HUDEP-2 (cell line): ENCODE measurements around the gene SIX2.

Experiments used
- DNase-seq, 76 experiments: peaks; one replicate each; lab custom pipeline; 2025; ENCODE audit not compliant: unreplicated experiment in 76 of 76; lab: John Stamatoyannopoulos, UW

Gene SIX2

DNA sequence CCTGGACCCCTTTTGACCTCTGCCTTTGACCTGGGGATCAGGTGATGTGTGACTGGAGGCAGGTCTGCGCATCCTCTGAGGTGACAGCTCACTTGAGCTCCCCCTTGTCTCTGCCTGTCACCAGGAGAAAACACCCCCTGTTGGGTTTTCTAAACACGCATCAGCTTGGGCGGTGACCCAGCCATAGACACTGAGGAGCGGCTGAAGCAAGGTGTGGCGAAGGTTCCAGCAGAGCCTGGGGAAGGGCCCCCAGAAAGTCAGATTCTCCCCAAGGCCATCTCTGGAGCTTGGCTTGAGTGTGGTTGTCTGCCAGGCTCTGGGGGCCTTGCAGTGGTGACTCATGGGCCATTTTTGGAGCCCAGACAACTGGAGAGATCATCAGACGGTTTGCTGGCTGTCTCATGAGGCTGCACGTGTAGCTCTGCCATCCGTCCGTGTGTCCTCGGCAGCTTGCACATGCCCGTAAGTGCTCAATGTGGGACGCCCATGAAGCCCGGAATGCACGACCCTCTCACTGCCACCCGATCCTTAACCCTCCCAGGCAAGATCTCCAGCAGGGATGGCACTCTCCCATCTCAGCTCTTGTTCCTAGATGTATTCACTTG lies 38.3 kb downstream of the SIX2 start:
- no peak for DNase-seq

DNA sequence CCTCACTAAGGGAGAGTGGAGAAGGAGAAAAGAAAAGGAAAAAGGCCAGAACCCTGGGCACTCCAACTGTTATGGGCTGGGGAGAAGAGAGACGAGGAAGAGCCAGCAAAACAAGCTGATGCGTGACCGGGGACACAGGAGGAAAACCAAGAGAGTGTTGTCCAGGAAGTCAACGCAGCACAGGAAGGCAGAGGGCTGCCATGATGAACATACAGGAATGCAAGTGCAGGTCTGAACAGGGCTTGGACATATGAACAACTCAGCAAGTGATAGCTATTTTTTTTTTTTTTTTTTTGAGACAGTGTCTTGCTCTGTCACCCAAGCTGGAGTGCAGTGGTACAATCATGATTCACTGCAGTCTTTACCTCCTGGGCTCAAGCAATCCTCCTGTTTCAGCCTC lies 39.3 kb downstream of the SIX2 start:
- no peak for DNase-seq

DNA sequence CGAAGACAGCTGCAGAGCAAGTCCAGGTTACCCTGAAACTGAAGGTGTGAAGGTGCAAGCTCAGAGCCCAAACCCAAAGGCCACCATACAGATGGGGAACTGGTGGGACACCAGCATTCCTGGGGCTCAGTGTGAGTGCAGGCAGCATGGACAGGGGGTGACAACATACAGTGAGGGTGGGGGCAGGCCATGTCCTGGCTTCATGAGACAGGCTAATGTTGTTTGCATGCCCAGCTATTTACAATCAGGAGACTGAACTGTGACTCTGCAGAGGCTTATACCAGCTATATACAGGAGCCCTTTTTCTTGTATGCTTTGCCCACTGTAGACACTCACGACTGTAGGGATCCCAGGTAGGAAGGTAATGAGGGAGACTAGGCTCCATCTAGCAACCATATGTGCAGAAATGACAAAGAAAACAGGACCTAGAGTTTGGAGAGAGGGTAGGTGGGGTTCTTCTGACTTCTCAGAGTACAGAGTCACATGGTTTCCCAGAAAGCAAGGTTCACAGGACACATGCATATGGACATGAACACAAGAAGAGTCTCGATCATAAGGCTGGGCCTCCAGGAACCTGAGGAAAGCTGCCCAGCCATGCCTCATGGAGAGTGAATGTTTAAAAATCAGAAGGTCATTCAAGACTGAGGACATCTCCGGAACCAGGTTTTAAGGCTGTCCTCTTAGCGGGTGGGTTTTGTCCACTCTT lies 41.4 kb downstream of the SIX2 start:
- DNase-seq, result no peak

DNA sequence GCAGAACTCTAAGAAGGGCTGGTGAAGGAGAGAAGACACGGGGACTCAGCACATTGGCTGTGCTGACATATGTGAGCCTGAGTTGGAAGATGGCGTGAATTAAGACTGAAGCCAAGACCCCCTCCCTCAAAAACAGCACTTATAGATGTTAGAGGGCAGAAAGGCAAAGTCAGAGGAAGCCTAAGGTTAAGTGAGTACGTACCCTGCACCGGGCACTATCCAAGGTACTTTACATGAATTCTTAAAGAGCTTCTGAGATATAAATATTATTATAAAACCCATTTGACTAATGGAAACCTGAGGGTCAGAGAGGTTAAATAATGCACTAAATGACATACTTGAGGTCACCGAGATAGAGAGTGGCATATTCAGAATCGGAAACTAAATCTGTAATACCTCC lies 42.2 kb downstream of the SIX2 start:
- no peak for DNase-seq

DNA sequence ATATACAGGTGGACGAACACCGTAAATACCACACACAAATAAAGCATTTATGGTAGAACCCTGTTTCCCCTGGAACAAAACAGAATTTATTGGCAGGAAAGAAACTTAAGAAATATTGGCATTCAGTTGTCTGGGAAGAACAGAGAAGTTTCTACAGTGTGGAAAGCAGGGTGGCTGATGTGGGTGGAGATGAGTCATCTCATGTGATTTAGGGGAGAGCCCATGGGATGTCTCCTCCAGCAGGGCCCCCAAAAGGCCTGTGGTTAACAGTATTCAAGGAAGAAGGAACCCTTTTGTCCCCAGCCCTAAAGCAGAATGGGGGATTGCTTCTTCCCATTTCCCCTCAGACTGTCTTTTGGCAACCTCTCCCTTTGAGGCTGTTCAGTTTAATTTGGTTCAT lies 43.6 kb downstream of the SIX2 start:
- no peak for DNase-seq

DNA sequence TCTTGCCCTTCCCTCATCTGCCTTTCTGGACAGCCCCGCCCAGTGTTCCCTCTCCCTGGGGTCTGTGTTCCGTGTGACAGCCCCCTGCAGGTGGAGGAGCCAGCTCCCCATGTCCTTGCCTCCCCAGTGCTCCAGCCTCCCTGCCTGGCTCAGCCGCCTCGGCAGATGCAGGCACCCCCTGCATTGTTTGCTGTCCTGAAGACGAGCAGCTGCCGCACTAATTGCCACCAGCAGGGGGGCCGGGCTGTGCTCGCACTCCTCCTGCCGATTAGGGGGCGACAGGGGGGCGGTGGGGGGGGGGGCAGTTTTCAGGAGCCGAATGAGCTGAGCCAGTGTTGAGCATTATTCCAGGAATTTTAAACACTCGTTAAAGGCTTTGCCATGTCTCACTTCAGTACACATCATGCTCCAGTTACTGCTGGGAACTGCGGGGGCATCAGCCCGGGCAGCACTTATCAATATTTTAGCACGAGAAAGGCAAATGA lies 44.5 kb downstream of the SIX2 start:
- DNase-seq, result no peak

DNA sequence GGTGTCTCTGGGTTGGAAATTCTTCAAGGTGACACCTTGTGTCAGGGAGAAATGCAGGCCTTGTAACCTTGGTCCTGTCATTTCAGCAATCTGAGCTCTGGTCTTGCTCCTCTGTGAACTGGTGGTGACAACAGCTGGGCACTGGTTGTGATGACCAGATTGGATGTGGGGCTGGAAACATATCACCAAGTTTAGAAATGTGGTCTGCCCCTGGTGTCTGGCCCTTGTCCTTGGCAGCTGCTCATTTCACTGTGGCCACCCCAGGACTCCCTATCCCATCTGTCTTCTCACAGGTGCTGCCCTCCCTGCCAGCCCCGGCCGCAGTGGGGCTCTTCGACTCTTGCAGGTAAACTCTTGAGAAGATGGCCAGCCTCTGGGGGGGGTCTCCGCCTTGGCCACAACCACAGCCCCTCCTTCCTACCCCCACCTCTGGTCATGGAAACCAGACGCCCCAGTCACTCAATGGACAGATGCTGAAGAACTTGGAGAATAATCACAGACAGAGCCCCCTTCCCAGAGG lies 47.0 kb downstream of the SIX2 start:
- DNase-seq, result no peak

DNA sequence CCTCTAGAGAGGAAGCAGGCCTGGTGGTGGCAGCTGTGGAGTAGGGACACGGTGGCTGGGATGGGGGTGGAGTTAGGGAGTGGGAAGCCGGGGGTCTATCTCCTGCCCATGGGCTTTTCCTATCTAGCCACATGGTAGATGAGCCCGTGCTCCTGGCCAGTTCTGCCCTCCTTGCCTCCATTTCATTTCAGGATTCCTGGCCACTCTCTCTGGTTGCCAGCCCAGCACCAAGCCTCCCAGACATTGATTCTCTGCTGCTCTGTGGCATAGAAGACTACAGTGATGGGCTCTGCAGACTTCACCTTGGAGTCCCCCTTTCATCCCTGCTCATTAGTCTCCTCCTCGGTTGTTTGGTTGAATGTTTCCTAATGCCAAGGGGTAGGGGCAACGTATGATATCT lies 48.4 kb downstream of the SIX2 start:
- DNase-seq, result no peak

DNA sequence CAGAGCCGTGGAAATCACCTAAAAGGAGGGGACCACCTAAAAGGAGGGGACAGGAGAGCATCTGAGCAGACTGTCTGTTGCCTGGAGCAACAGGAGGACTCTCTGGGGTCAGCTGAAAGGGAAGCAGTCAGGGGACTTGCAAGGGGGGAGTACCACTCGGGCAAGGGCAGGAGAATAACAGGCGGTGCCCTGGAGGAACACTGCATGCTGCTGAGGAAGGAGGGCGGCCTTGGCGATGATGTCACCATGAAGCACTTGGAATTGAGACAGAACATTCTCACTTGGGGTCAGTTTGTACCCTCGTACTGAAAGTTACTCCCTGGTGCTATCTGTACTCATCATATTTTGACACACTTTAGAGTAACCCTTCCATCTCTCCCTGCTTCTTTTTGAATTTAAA lies 49.4 kb downstream of the SIX2 start:
- no peak for DNase-seq

DNA sequence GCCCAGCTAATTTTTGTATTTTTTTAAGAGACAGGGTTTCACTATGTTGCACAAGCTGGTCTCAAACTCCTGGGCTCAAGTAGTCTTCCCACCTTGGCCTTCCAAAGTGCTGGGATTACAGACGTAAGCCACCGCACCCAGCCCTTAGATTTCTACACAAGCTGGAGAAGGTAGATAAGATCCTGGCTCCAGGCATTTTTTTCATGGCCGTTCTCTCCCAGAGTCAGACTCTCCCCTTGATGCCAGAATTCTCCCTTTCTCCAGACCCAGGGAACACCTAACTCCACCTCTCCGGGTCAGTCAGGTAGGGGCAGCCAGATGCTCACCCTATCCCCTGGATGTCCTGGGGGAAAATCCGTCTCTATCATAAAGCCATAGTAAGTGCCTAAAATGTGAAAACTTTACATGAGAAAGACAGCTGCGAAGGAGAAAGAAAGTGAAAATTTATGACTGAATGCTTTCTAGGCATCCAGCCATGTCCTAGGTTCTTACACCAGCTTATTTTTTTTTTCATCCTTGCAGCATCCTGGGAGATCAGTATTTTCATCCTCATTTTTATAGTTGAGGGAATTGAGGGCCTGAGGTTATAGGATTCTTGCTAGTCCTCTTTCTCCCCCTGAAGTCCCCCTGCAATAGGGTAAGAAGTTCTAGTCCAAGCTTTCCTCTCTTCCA lies 51.5 kb downstream of the SIX2 start:
- no peak for DNase-seq

DNA sequence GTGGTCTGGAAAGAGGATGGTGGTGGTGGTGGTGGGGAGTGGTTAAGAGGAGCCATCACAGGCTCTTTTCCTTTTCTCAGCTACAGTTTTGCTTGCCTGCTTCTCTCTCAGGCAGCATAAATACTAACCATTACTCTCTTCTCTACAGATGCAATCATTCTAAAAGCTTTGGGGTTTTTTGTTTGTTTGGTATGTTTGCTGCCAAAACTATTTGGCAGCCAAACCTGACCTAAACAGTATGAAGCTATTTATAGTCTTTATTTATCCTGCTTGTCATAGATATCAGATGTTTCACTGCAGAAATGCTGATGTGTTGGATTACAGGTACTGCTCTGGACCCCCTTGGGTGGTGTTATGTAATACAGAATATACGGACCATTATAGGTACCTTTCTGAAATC lies 52.4 kb downstream of the SIX2 start:
- DNase-seq, result no peak

DNA sequence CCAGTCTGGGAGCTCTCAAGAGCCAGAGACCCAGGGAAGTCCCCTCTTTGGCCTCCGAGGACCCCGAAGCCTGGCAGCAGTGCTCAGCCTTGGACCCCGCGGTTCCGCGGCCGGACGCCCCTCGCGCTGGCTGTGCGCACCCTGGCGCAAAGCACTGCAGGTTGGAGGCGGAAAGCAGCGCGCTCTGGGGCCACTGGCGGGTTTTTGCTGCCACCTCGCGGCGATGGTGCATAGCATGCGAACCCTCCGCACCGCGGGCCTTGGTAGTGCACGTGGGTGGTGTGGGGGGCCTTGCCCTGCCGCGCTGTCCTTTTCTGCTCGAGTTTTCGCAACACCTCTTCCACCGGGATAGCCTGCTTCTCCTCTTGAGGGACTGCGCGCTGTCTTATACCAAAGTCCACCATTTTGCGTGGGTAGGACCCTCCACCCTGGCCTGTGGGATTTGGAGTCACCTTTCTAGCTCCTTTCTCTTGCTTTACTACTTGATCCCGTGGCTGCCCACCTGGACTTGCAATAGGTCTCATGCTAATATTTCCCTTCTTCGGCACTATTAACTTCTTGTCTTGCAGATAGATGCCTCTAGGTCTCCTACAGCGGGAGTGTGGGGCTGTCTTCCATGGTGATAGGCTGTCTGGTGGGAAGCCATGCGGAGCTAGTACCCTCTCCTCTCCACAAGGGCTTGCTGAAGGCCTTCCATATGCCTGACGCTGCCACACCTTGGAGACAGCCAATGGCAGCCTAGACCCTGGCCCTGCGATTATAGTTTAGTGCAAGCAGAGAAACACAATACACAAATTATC lies 53.5 kb downstream of the SIX2 start:
- peak in 62 of 76 experiments; percentile 5 to 77 (median 50) for DNase-seq
